Parathyroid adenoma (tissue), 2 donors: Measurements from ENCODE around the gene S100A12.

Experiments used
- H2AFZ ChIP-seq: fragments of 300-600 bp; sonication (generic); one replicate; pipeline ENCODE4 v1.7.0; 2017; ENCODE audit warnings: antibody characterized with exemption, mild to moderate bottlenecking
- H3K27ac ChIP-seq: fragments of 300-600 bp; sonication (generic); one replicate; pipeline ENCODE4 v1.7.0; 2017
- H3K27me3 ChIP-seq: fragments of 300-600 bp; sonication (generic); one replicate; pipeline ENCODE4 v1.7.0; 2017; ENCODE audit warnings: low read length; ENCODE audit not compliant: control insufficient read depth, insufficient read depth
- H3K36me3 ChIP-seq: fragments of 300-600 bp; sonication (generic); one replicate; pipeline ENCODE4 v1.7.0; 2017; ENCODE audit warnings: low read length; ENCODE audit not compliant: control insufficient read depth, insufficient read depth
- H3K4me1 ChIP-seq: fragments of 300-600 bp; sonication (generic); one replicate; pipeline ENCODE4 v1.7.0; 2017; ENCODE audit warnings: control low read depth
- H3K4me2 ChIP-seq: fragments of 300-600 bp; sonication (generic); one replicate; pipeline ENCODE4 v1.7.0; 2017; ENCODE audit warnings: low read length
- H3K4me3 ChIP-seq: fragments of 300-600 bp; sonication (generic); one replicate; pipeline ENCODE4 v1.7.0; 2017; ENCODE audit warnings: low read depth, low read length
- H3K79me2 ChIP-seq: fragments of 300-600 bp; sonication (generic); one replicate; pipeline ENCODE4 v1.7.0; 2017; ENCODE audit warnings: control low read depth
- H3K9ac ChIP-seq: fragments of 300-600 bp; sonication (generic); one replicate; pipeline ENCODE4 v1.7.0; 2017; ENCODE audit warnings: mild to moderate bottlenecking
- H3K9me3 ChIP-seq: fragments of 300-600 bp; sonication (generic); one replicate; pipeline ENCODE4 v1.7.0; 2017; ENCODE audit warnings: low read length; ENCODE audit not compliant: control insufficient read depth
- TF ChIP-seq, protein P1 (sequence below): fragments of 300-600 bp; sonication (generic); IDR thresholded peaks from one replicate; pipeline ENCODE4 v1.7.0; 2017; ENCODE audit warnings: antibody characterized with exemption, mild to moderate bottlenecking
- donor health status: primary hyperparathyroidism.

S100A12 gene

DNA sequence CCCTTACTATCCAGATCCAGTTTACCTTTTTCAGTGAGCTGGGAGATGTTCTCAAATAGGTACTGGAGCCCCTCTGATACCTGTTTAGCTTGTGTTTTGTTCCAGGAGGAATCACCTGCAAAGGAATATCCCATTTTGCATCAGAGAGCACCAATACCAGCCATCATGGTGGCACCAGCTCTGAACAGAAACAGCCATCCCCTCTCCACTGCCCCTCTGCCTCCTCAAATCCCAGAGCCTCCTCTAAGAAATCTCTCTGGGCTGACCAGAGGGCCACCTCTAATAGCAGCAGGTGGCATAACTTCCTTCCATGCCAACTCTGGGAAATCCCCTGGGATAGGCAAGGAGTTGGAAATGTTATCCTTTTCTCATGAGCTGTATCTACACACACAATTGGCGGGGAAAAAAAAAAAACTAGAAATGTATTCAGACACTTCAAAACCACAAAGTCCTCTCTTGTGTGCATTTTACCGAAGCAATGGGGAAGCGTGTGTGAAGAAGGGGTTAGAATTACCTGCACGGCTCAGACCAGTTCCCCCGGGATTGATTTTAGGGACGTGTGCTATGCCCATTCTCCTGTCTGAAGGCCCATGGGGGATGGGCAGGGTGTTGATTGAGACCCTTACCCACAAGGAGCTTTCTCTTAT lies 29.2 kb downstream of the S100A12 start:
- Histone ChIP-seq H3K4me3 (no peak overlapping the region), H2AFZ (no peak overlapping the region), H3K27ac (no peak overlapping the region), H3K4me1 (no peaks in the 10 kb centered on the region), H3K36me3 (no peaks in the 10 kb centered on the region), H3K27me3 (no peaks in the 10 kb centered on the region), H3K9me3 (no peaks in the 10 kb centered on the region), H3K79me2 (no peaks in the 10 kb centered on the region), H3K9ac (no peak overlapping the region), H3K4me2 (no peak overlapping the region)
- TF ChIP-seq, protein P1, sequence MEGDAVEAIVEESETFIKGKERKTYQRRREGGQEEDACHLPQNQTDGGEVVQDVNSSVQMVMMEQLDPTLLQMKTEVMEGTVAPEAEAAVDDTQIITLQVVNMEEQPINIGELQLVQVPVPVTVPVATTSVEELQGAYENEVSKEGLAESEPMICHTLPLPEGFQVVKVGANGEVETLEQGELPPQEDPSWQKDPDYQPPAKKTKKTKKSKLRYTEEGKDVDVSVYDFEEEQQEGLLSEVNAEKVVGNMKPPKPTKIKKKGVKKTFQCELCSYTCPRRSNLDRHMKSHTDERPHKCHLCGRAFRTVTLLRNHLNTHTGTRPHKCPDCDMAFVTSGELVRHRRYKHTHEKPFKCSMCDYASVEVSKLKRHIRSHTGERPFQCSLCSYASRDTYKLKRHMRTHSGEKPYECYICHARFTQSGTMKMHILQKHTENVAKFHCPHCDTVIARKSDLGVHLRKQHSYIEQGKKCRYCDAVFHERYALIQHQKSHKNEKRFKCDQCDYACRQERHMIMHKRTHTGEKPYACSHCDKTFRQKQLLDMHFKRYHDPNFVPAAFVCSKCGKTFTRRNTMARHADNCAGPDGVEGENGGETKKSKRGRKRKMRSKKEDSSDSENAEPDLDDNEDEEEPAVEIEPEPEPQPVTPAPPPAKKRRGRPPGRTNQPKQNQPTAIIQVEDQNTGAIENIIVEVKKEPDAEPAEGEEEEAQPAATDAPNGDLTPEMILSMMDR, result no peak

DNA sequence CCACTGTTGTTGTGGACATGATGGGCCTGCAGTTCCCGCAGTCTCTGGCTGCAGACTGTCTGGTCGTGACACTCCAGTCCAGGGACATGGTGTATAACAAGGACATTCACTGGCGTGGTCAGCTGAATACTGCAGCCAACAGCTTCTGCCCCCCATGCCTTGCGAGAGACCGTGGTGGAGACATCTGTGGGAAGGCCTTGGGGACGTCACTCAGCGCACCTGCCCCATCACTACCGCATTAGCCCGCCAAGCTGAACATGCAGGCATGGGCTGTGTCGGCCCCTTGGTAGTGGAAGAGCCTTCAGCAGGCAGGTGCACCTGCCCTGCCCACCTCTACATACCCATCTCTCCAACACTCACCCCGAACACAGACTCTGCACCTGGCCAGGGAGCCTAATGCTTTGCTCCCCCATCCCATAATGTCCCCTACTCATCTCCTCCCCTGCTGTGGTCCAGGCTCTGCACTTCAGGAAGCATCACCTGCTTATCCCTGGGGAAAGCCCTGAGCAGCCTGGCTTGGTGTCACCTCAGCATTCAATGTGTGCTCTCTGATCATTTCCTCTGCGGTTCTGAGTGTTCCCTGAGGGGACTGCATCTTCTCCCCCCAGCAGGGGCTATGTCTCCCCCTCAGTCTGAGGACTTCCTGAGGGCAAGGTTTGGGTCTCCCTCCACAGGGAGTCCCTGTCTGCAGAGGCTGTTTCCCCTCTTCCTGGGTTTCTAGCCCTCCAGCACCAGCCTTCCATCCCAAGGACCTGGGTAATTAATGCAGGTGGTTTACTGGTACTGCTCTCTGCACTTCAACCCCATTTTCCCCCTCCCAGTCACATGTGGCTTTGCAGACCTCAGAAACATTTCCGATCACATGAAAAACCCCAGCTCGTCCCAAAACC lies 30.0 kb downstream of the S100A12 start:
- Histone ChIP-seq H3K4me1 (no peaks in the 10 kb centered on the region), H3K9me3 (no peaks in the 10 kb centered on the region), H3K4me2 (no peak overlapping the region), H3K27ac (no peak overlapping the region), H3K9ac (no peak overlapping the region), H3K36me3 (no peaks in the 10 kb centered on the region), H2AFZ (no peak overlapping the region), H3K4me3 (no peak overlapping the region), H3K27me3 (no peaks in the 10 kb centered on the region), H3K79me2 (no peaks in the 10 kb centered on the region)
- TF ChIP-seq, protein P1, result no peak

GRCh38 chr1:153344718-153345025 lies 30.7 kb downstream of the S100A12 start:
- no peak overlapping the region for H3K4me2 ChIP-seq
- H3K4me1 ChIP-seq, result no peaks in the 10 kb centered on the region
- H2AFZ ChIP-seq, result no peak overlapping the region
- no peaks in the 10 kb centered on the region for H3K36me3 ChIP-seq
- H3K4me3 ChIP-seq, result no peak overlapping the region
- TF ChIP-seq, protein P1, result no peak
- no peaks in the 10 kb centered on the region for H3K79me2 ChIP-seq
- no peaks in the 10 kb centered on the region for H3K9me3 ChIP-seq
- no peak overlapping the region for H3K9ac ChIP-seq
- no peak overlapping the region for H3K27ac ChIP-seq
- no peaks in the 10 kb centered on the region for H3K27me3 ChIP-seq

- Histone ChIP-seq H3K4me1 (no peaks in the 10 kb centered on the region), H3K79me2 (no peaks in the 10 kb centered on the region), H3K9me3 (no peaks in the 10 kb centered on the region), H3K36me3 (no peaks in the 10 kb centered on the region), H2AFZ (peak overlapping the region; percentile 17), H3K4me3 (no peak overlapping the region), H3K27ac (no peak overlapping the region), H3K9ac (no peak overlapping the region), H3K27me3 (no peaks in the 10 kb centered on the region), H3K4me2 (no peak overlapping the region)
- TF ChIP-seq, protein P1, result no peak
Observed at GRCh38 chr1:153343811-153344717, 31.4 kb downstream of the S100A12 start.
